HG02798 (cell line): ENCODE results near the gene LRRC4C.
A peak's percentile ranks its signal among the peaks of the same experiment; 100 is the strongest.

Source experiments
- ATAC-seq: cut with Tn5 transposase; IDR thresholded peaks from one replicate; pipeline ENCODE4 v1.9.1; 2021; ENCODE audit warnings: mild to moderate bottlenecking; ENCODE audit not compliant: unreplicated experiment, poor library complexity

LRRC4C gene

GRCh38 chr11:41431784-41432183 lies 27.7 kb downstream of the LRRC4C start:
- ATAC-seq: no peak

GRCh38 chr11:41419901-41420300 lies 39.6 kb downstream of the LRRC4C start:
- ATAC-seq: no peak

- ATAC-seq: no peak
Measured at GRCh38 chr11:41414771-41415440, 44.5 kb downstream of the LRRC4C start.

GRCh38 chr11:41413843-41414242 lies 45.6 kb downstream of the LRRC4C start:
- ATAC-seq: peak; percentile 91

- ATAC-seq: no peak
Measured at GRCh38 chr11:41405812-41406211, 53.6 kb downstream of the LRRC4C start.

- ATAC-seq: no peak
Measured at GRCh38 chr11:41404109-41404508, 55.3 kb downstream of the LRRC4C start.

- ATAC-seq: no peak
Measured at GRCh38 chr11:41403458-41403857, 56.0 kb downstream of the LRRC4C start.

GRCh38 chr11:41400819-41401382 lies 58.6 kb downstream of the LRRC4C start:
- no peak for ATAC-seq

GRCh38 chr11:41400124-41400523 lies 59.3 kb downstream of the LRRC4C start:
- no peak for ATAC-seq

GRCh38 chr11:41399323-41399722 lies 60.1 kb downstream of the LRRC4C start:
- ATAC-seq: no peak

- no peak for ATAC-seq
Measured at GRCh38 chr11:41398175-41398574, 61.3 kb downstream of the LRRC4C start.

- no peak for ATAC-seq
Measured at GRCh38 chr11:41394521-41395195, 64.8 kb downstream of the LRRC4C start.

- no peak for ATAC-seq
Measured at GRCh38 chr11:41392596-41392995, 66.9 kb downstream of the LRRC4C start.

GRCh38 chr11:41389623-41390130 lies 69.8 kb downstream of the LRRC4C start:
- ATAC-seq: no peak

- no peak for ATAC-seq
Measured at GRCh38 chr11:41384329-41384728, 75.1 kb downstream of the LRRC4C start.

- no peak for ATAC-seq
Measured at GRCh38 chr11:41383768-41384167, 75.7 kb downstream of the LRRC4C start.

GRCh38 chr11:41382927-41383326 lies 76.5 kb downstream of the LRRC4C start:
- no peak for ATAC-seq

- no peak for ATAC-seq
Measured at GRCh38 chr11:41379084-41379483, 80.4 kb downstream of the LRRC4C start.

- no peak for ATAC-seq
Measured at GRCh38 chr11:41377709-41378394, 81.6 kb downstream of the LRRC4C start.

GRCh38 chr11:41351825-41352224 lies 107.6 kb downstream of the LRRC4C start:
- ATAC-seq: no peak

GRCh38 chr11:41346042-41346441 lies 113.4 kb downstream of the LRRC4C start:
- ATAC-seq: no peak
